Measurements from ENCODE around the gene RIN2.

Gene RIN2

GRCh38 chr20:19773471-19773870 is 15.4 kb downstream of the RIN2 start:
- H3K4me2 ChIP-seq (ENCODE audit: low read length), result no peak overlapping the region
- H3K27ac ChIP-seq, result no peak overlapping the region
- TF ChIP-seq CTCF (IDR thresholded peaks at IDR 0.05), result no peak
- no peaks in the 10 kb centered on the region for H3K36me3 ChIP-seq (ENCODE audit: control insufficient read depth, insufficient read depth, low read length)
- H2AFZ ChIP-seq, result no peak overlapping the region
- no peak overlapping the region for H3K9ac ChIP-seq
- H3K9me3 ChIP-seq (ENCODE audit: control insufficient read depth, low read length), result no peaks in the 10 kb centered on the region
- peaks cover 2% of the 10 kb centered on the region for H3K79me2 ChIP-seq
- no peaks in the 10 kb centered on the region for H3K27me3 ChIP-seq (ENCODE audit: control insufficient read depth, insufficient read depth, low read length)
- H3K4me1 ChIP-seq, result peaks cover 9% of the 10 kb centered on the region
- no peak overlapping the region for H3K4me3 ChIP-seq (ENCODE audit: low read depth, low read length)

GRCh38 chr20:19774135-19774933 is 16.3 kb downstream of the RIN2 start:
- Histone ChIP-seq H3K4me3 (ENCODE audit: low read depth, low read length) (no peak overlapping the region), H3K36me3 (ENCODE audit: control insufficient read depth, insufficient read depth, low read length) (no peaks in the 10 kb centered on the region), H3K4me2 (ENCODE audit: low read length) (no peak overlapping the region), H2AFZ (no peak overlapping the region), H3K9ac (no peak overlapping the region), H3K79me2 (peaks cover 2% of the 10 kb centered on the region), H3K4me1 (peaks cover 7% of the 10 kb centered on the region), H3K9me3 (ENCODE audit: control insufficient read depth, low read length) (no peaks in the 10 kb centered on the region), H3K27ac (no peak overlapping the region), H3K27me3 (ENCODE audit: control insufficient read depth, insufficient read depth, low read length) (no peaks in the 10 kb centered on the region)
- TF ChIP-seq CTCF (IDR thresholded peaks at IDR 0.05), result no peak

GRCh38 chr20:19775353-19776253 is 17.5 kb downstream of the RIN2 start:
- no peaks in the 10 kb centered on the region for H3K36me3 ChIP-seq (ENCODE audit: control insufficient read depth, insufficient read depth, low read length)
- H3K4me1 ChIP-seq, result peaks cover 4% of the 10 kb centered on the region
- no peak overlapping the region for H3K4me3 ChIP-seq (ENCODE audit: low read depth, low read length)
- no peak overlapping the region for H3K4me2 ChIP-seq (ENCODE audit: low read length)
- TF ChIP-seq CTCF (IDR thresholded peaks at IDR 0.05), result no peak
- H3K27ac ChIP-seq, result no peak overlapping the region
- H3K9ac ChIP-seq, result no peak overlapping the region
- H3K27me3 ChIP-seq (ENCODE audit: control insufficient read depth, insufficient read depth, low read length), result no peaks in the 10 kb centered on the region
- H2AFZ ChIP-seq, result no peak overlapping the region
- H3K9me3 ChIP-seq (ENCODE audit: control insufficient read depth, low read length), result no peaks in the 10 kb centered on the region
- H3K79me2 ChIP-seq, result peaks cover 2% of the 10 kb centered on the region

- Histone ChIP-seq H3K79me2 (peaks cover 2% of the 10 kb centered on the region), H3K27me3 (ENCODE audit: control insufficient read depth, insufficient read depth, low read length) (no peaks in the 10 kb centered on the region), H2AFZ (no peak overlapping the region), H3K9ac (no peak overlapping the region), H3K4me2 (ENCODE audit: low read length) (no peak overlapping the region), H3K9me3 (ENCODE audit: control insufficient read depth, low read length) (no peaks in the 10 kb centered on the region), H3K36me3 (ENCODE audit: control insufficient read depth, insufficient read depth, low read length) (no peaks in the 10 kb centered on the region), H3K4me1 (peaks cover 4% of the 10 kb centered on the region), H3K4me3 (ENCODE audit: low read depth, low read length) (no peak overlapping the region), H3K27ac (no peak overlapping the region)
- no peak for TF ChIP-seq CTCF (IDR thresholded peaks at IDR 0.05)
Measured at GRCh38 chr20:19777315-19777714, 19.3 kb downstream of the RIN2 start.
